Stimulated activated CD8-positive, alpha-beta memory T cell treated with anti-CD3 and anti-CD28 coated beads, Interleukin-12 subunit alpha, Interleukin-12 subunit beta, amount 100 ng/mL, for 1 hour (primary cell): Measurements from ENCODE around the gene STAU1.
"Not testable (repeated sequence)": the region's sequence is repeated elsewhere in the genome, so short reads cannot be mapped to it uniquely, and the experiment has no call there.

Experiments used
- DNase-seq: peaks from one replicate; pipeline ENCODE4 v3.0.0-alpha.2; 2020; ENCODE audit warnings: low read depth

STAU1 gene

GRCh38 chr20:49122920-49123319, 65.2 kb downstream of the STAU1 start:
- no peak for DNase-seq

GRCh38 chr20:49119988-49120387, 68.1 kb downstream of the STAU1 start:
- DNase-seq: no peak

DNA sequence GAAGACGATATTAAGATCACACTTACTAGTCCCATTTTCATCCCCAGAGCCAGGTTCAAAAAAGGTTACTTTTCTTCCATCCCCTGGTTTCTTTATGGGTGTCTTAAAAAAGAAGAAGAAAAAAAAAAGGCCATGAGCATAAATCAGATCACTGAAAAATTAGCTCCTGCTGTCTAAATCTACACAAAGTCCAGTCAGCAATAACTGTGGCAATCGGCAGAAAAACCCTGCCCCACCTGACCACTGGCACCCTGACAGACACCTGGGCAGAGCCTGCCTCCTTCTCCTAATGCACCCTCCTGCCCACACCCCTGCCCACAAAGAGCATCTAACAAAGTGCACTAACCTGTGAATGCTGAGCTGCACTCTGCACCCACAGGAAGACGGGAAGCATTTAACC, 69.8 kb downstream of the STAU1 start:
- no peak for DNase-seq

DNA sequence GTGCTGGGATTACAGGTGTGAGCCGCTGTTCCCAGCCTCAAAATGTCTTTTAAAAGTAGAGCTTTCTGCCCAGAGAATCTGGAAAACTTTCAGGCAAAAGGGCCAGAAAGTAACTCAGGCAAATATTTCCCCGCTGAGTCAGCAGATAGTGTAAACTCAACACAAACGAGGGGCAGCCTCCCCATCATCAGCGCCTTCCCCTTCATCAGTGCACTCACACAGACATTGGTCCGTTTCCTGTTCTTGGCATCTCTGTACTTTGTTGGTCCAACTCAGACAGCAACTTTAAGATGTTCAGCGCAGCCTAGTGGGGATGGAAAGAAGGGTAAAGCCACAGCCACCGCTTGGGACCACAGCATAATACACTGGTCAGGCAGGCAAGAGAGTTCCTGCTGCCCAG, 72.6 kb downstream of the STAU1 start:
- DNase-seq: no peak

DNA sequence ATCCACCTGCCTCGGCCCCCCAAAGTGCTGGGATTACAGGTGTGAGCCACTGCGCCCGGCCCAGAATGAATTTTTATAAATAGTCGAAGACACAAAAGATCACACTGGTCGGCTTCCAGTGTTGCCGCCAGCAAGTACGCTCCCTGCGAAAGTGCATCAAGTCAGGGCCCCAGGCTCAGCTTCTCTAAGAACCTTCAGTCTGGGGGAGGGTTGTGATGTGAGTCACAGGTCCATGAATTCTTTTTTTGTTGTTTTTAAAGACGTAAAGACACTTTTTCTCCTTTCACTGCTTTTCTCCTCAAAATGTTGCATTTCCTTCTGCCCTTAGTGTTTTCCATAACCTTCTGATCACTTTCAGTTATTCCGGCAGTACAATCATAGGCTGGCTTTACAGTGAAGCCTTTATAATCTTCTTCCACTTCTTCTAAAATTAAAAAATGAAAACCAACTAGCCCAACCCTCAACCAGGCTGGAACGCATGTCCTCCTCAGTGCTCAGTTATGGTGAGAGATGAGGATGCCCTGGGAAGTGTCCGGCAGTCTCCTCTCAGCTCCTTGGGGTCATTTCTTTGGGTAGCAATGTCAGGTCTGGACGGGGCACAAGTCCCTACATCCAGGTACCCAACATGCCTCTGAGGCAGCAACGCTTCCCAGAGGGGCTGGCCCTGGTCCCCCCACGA, 75.4 kb downstream of the STAU1 start:
- DNase-seq: no peak

- no peak for DNase-seq
Measured at GRCh38 chr20:49110767-49111694, 77.1 kb downstream of the STAU1 start.

DNA sequence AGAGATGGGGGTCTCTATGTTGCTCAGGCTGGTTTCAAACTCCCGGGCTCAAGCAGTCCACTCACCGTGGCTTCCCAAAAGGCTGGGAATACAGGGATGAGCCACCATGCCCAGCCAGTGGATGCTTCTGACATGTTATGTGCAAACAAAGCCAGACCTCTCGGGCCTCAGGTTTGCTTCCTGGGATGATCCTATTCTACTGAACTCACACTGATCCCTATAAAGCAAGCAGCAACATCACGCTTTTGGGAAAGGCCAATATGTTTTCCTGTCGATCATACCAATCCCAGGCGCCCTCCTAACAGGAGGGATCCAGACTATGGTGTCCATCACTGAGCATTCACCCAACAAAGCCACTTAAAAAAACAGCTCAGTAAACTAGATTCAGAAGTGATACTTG, 81.8 kb downstream of the STAU1 start:
- no peak for DNase-seq

- DNase-seq: not testable (repeated sequence)
Measured at GRCh38 chr20:49104979-49105547, 83.1 kb downstream of the STAU1 start.

GRCh38 chr20:49104365-49104648, 83.8 kb downstream of the STAU1 start:
- no peak for DNase-seq

DNA sequence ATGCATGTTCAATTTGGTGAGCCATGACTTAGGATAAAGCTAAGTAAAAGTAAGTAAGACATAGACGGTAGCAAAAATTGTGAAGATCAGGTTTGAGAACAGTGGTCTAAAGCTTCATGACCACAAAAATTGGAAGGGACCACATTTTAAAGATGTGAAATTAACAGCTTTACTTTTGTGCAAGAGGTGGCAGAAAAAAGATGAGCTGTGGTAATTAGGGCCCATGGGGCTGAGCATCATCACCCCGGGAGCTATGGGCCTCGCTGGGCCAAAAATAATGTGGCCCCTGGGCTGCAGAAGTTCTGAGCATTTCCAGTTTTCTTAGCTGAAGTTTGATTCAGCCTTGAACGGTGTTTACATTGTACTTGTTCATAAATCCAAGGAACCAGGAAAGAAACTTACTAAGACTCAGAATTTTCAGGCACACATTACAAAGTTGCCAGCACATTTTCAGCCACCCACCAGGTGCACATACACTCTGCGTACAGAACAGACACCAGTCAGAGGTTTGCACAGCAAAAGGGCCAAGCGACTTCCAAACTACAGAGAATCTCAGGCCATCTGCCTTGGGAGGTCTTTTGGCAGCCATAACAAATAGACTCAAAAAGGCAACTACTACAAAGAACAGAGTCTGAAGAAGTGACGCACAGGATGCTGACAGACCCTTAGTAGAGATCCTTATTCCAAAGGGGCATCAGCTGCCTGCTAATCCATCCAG, 84.3 kb downstream of the STAU1 start:
- no peak for DNase-seq

GRCh38 chr20:49103019-49103418, 85.1 kb downstream of the STAU1 start:
- no peak for DNase-seq

- no peak for DNase-seq
Measured at GRCh38 chr20:49100972-49101371, 87.2 kb downstream of the STAU1 start.

DNA sequence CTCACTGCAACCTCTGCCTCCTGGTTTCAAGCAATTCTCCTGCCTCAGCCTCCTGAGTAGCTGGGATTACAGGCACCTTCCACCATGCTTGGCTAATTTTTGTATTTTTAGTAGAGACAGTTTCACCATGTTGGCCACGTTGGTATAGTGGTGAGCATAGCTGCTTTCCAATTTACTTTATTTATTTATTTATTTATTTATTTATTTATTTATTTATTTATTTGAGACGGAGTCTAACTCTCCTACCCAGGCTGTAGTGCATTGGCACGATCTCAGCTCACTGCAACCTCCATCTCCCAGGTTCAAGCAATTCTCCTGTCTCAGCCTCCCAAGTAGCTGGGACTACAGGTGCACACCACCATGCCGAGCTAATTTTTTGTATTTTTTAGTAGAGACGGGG, 87.8 kb downstream of the STAU1 start:
- DNase-seq: not testable (repeated sequence)

DNA sequence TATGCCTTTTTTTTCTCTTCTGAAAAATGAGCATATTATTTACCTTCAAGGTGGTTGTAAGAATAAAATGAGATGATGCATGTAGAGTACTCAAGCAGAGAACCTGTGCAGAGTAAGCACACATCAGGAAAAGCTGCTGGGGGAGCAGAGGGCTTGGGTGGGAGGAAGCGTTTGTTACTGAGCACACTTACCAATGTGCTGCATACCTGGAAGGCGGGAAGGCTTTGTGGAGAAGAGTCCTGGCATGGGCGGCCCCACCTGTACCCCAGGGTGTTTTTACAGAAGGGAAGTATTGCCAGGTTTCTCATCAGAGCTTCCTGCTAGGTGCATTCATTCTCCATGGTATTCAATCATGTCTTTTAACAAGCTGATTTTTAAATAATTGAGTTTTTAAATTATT, 89.1 kb downstream of the STAU1 start:
- DNase-seq: no peak

GRCh38 chr20:49098136-49098535, 90.0 kb downstream of the STAU1 start:
- no peak for DNase-seq

DNA sequence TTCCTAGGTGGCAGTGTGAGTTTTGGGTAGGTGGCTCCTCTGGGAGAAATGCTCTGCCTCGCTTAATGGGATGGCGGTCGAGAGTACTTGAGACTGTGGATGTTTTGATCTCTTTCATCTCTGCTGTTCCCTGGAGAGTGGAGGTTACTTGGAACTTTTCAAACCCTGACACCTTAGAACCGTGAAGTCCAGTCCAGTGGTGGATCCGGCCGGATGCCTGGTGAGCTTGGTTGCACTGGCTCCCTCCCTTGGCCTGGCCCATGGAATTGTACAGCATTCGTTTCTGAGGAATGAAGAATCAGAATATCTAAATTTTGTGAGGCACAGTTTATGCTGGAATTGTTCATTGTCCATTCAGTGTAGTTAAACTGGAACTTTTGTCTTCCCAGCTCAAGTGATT, 91.0 kb downstream of the STAU1 start:
- DNase-seq: no peak

DNA sequence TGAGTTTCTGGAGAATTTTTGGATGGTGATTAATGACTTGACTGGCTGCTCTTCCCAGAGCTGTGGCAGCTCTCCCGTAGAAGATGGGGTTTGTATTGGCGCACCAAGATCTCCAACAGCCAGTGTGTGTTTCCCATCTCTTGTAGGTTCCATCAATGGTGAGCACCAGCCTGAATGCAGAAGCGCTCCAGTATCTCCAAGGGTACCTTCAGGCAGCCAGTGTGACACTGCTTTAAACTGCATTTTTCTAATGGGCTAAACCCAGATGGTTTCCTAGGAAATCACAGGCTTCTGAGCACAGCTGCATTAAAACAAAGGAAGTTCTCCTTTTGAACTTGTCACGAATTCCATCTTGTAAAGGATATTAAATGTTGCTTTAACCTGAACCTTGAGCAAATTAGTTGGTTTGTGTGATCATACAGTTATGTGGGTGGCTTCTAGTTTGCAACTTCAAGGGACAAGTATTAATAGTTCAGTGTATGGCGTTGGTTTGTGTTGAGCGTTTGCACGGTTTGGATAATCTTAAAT, 91.9 kb downstream of the STAU1 start:
- DNase-seq: no peak

DNA sequence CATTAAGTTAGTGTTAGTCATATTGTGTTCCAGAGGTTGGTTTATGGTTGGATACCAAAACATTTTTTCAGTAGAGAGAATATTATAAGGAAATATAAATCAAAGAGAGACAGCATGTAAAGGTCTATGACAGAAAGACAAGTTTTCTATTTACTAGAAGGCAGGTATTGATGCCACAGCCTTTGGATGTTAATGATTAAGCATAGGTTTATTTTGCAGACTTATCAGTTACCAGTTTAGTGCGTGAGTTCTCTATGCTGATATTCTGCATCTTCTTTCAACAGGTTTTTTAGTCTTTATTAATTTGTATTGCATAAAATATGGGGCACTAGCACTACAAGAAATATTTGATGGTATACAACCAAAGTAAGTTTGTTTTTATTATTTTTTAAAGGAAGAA, 96.4 kb downstream of the STAU1 start:
- no peak for DNase-seq

DNA sequence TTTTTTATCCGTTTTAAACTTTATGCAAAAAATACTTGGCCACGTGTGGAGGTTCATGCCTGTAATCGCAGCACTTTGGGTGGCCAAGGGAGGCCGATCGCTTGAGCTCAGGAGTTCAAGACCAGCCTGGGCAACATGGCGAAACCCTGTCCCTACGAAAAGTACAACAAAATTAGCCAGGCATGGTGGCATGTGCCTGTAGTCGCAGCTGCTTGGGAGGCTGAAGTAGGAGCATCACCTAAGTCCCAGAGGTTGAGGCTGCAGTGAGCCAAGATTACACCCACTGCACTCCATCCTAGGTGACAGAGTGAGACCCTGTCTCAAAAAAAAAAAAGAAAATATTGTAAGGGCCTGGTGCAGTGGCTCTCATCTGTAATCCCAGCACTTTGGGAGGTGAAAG, 97.0 kb downstream of the STAU1 start:
- no peak for DNase-seq

- not testable (repeated sequence) for DNase-seq
Measured at GRCh38 chr20:49082295-49082694, 105.8 kb downstream of the STAU1 start.

DNA sequence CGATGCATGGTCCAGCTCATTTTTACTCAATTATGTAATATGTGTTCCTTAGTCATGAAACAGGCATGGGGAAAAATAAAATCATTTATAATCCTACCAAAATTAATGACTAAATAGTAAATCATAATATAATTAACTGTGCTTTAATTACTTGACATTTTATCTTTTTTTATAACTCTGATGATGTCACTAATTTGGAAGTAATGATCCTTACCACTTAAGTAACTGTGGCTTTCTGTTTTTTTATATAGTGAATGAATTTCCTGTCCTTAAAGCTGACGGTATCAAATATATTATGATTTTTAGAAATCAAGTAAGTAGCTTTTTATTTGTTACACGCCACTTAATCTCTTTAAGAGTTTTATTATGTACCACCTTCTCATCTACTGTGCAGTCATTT, 109.8 kb downstream of the STAU1 start:
- no peak for DNase-seq

DNA sequence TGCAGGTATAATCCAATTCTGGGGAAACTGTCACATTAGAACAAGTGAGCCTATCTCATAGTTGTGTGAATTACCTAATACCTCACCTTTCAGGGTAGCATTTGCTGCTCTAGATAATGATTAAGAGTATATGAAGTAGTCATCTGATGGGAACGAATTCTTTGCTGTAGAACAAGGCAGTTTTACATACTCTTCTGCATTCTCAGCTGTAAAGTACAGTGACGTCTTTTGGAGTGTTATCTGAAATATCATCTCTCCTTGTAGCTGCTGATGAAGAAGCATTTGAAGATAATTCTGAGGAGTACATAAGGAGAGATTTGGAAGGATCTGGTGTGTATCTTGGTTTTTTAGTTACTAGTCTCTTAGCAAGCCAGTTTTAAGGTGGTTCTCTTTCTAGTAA, 113.6 kb downstream of the STAU1 start:
- no peak for DNase-seq
